Testis (tissue), 3 donors: ENCODE results near the gene DDX43. TPM values are rescaled to one million over a fixed set of nuclear protein-coding genes. Genes with fewer than 3 reads are reported as not detected.
"Not testable (repeated sequence)": the region's sequence is repeated elsewhere in the genome, so short reads cannot be mapped to it uniquely, and the experiment has no call there.

Experiments
- DNase-seq: peaks from one replicate; pipeline ENCODE4 v3.0.0-alpha.2; 2019
- H3K27ac ChIP-seq, 2 donors: fragments of 200-600 bp; sonication (generic); one replicate each; pipeline ENCODE4 v1.5.1; 2019
- H3K27me3 ChIP-seq: fragments of 200-600 bp; sonication (generic); one replicate; pipeline ENCODE4 v1.5.1; 2019
- H3K36me3 ChIP-seq: fragments of 200-600 bp; sonication (generic); one replicate; pipeline ENCODE4 v1.5.1; 2017; ENCODE audit warnings: low read depth; ENCODE audit errors: missing control alignments
- H3K4me1 ChIP-seq: fragments of 200-600 bp; sonication (generic); one replicate; pipeline ENCODE4 v1.5.1; 2019
- H3K4me3 ChIP-seq, 2 donors: fragments of 200-600 bp; sonication (generic); one replicate each; pipeline ENCODE4 v1.5.1; 2017 to 2019
- H3K9me3 ChIP-seq: fragments of 200-600 bp; sonication (generic); one replicate; pipeline ENCODE4 v1.5.1; 2017
- CTCF ChIP-seq, 3 experiments: fragments of 450-650 bp in 2 of 3; fragments of 200-600 bp in 1 of 3; sonication (generic) in 1 of 3; IDR thresholded peaks; one replicate each; pipeline ENCODE4 v1.5.1; 2016 to 2019; ENCODE audit warnings: antibody characterized with exemption in 3 of 3, mild to moderate bottlenecking in 2 of 3, moderate library complexity in 1 of 3
- POLR2A ChIP-seq: fragments of 450-650 bp; IDR thresholded peaks from one replicate; pipeline ENCODE4 v1.6.1; 2017; ENCODE audit warnings: antibody characterized with exemption, mild to moderate bottlenecking, moderate library complexity
- WGBS, 2 donors: methylation state at CpG; one replicate each; pipeline ENCODE4 v1.1.5; 2018; 5-methylcytosine and 5-hydroxymethylcytosine counted together
- intact Hi-C: fragments of 100-400 bp; cut with DNase I; formaldehyde crosslinking; loops from one replicate; pipeline ENCODE4 v1.15.1; 2023; ENCODE audit warnings: low total_unique reads
- polyA plus RNA-seq: library from polyadenylated mRNA; stranded (reverse); fragments of 350-450 nt; fragmentation: Illumina TruSeq; extraction: RNeasy Lipid Tissue Mini Kit (QIAGEN cat#74804); gene quantifications from one replicate; pipeline ENCODE4 v1.2.3, GENCODE V29; 2014; ENCODE audit warnings: low read depth, low replicate concordance; ENCODE audit not compliant: insufficient read depth
- total RNA-seq, 2 donors: library from RNA; depleted of rRNA; stranded (reverse); fragments of >200 nt; gene quantifications; one replicate each; pipeline ENCODE4 v1.2.3, GENCODE V29; 2016

The DDX43 gene
- total and polyA plus RNA-seq, 3 donors from 2014 or later: 20.1 to 26.0 (median 24.5) TPM

- TF ChIP-seq CTCF (IDR thresholded peaks at IDR 0.05): no peak
- no peak for TF ChIP-seq POLR2A
- WGBS, 2 donors: 82 to 88% methylated on average over 3 of the region's 3 CpGs
- Histone ChIP-seq H3K4me3 (no peak overlapping the region), H3K36me3 (no peaks in the 10 kb centered on the region), H3K27me3 (no peaks in the 10 kb centered on the region), H3K27ac (no peak overlapping the region), H3K9me3 (no peaks in the 10 kb centered on the region), H3K4me1 (no peaks in the 10 kb centered on the region)
- intact Hi-C loops: no loop called here
- no peak for DNase-seq
Observed at GRCh38 chr6:73443555-73443954, 48.9 kb downstream of the DDX43 start.

- peak; percentile 47 for DNase-seq
- H3K4me3 ChIP-seq: peak overlapping the region; percentile 62 to 75
- H3K9me3 ChIP-seq: no peaks in the 10 kb centered on the region
- no peaks in the 10 kb centered on the region for H3K27me3 ChIP-seq
- intact Hi-C loops: no loop called here
- no peaks in the 10 kb centered on the region for H3K36me3 ChIP-seq
- peak overlapping the region; percentile 75 to 81 for H3K27ac ChIP-seq
- H3K4me1 ChIP-seq: no peaks in the 10 kb centered on the region
- no peak for TF ChIP-seq CTCF (IDR thresholded peaks at IDR 0.05)
- TF ChIP-seq POLR2A: no peak
- WGBS, 2 donors: 1 to 4% methylated on average over 27 to 78 of the region's 79 CpGs
Observed at GRCh38 chr6:73451223-73452106, 56.8 kb downstream of the DDX43 start.

GRCh38 chr6:73452107-73452461, 57.5 kb downstream of the DDX43 start, which contains the start of gene CGAS:
Gene CGAS (minus strand): TSS chr6:73452297. CDS start chr6:73452181, 116 bp downstream.
- intact Hi-C loops: no loop called here
- no peak for TF ChIP-seq POLR2A
- TF ChIP-seq CTCF (IDR thresholded peaks at IDR 0.05): no peak
- peak within 1 kb of the TSS; percentile 62 to 75 for H3K4me3 ChIP-seq
- peak within 1 kb of the TSS; percentile 75 to 81 for H3K27ac ChIP-seq
- 9 to 14% methylated on average over 11 to 21 of the region's 23 CpGs for WGBS, 2 donors
- no peaks in the 10 kb centered on the region for H3K9me3 ChIP-seq
- no peaks in the 10 kb centered on the region for H3K36me3 ChIP-seq
- H3K27me3 ChIP-seq: no peaks in the 10 kb centered on the region
- peak; percentile 69 for DNase-seq
- no peaks in the 10 kb centered on the region for H3K4me1 ChIP-seq

- intact Hi-C loops: no loop called here
- WGBS, 2 donors: 66 to 77% methylated on average over 3 of the region's 3 CpGs
- DNase-seq: no peak
Observed at GRCh38 chr6:73455865-73456629, 61.4 kb downstream of the DDX43 start.

GRCh38 chr6:73459474-73459873, 64.8 kb downstream of the DDX43 start:
- 67 to 82% methylated on average over 7 of the region's 7 CpGs for whole genome bisulfite sequencing, 2 donors
- intact Hi-C loops, H3K4me3 ChIP-seq, H3K4me1 ChIP-seq, H3K27me3 ChIP-seq, H3K9me3 ChIP-seq, H3K27ac ChIP-seq, DNase-seq, H3K36me3 ChIP-seq: not testable (repeated sequence)

More at GRCh38 chr6:73455865-73456629, 61.4 kb downstream of the DDX43 start:
- Histone ChIP-seq H3K27me3 (no peaks in the 10 kb centered on the region), H3K27ac (no peak overlapping the region), H3K4me1 (no peaks in the 10 kb centered on the region), H3K36me3 (no peaks in the 10 kb centered on the region), H3K9me3 (no peaks in the 10 kb centered on the region), H3K4me3 (no peak overlapping the region)
- TF ChIP-seq CTCF (IDR thresholded peaks at IDR 0.05): no peak
- no peak for TF ChIP-seq POLR2A
